PC-3 (cell line): ENCODE measurements around the gene FOXL2NB.

Experiments
- CTCF ChIP-seq: fragments of 300-600 bp; sonication (generic); conservative IDR thresholded peaks from 2 replicates; pipeline ENCODE4 v1.5.1; 2017; ENCODE audit warnings: antibody characterized with exemption, low read depth, mild to moderate bottlenecking, low read length
- EZH2 ChIP-seq: fragments of 300-600 bp; sonication (generic); IDR thresholded peaks from one replicate; pipeline ENCODE4 v1.6.1; 2017; ENCODE audit warnings: antibody characterized with exemption, mild to moderate bottlenecking, low read length; ENCODE audit not compliant: unreplicated experiment

GRCh38 chr3:138935505-138935862 is 11.5 kb upstream of the FOXL2NB start:
- no peak for TF ChIP-seq CTCF
- TF ChIP-seq EZH2 = no peak
